Activated T-cell treated with anti-CD3 and anti-CD28 coated beads, Interleukin-2, amount 50 U/mL, for 72 hours (primary cell): ENCODE data around the gene ZNF598. TPM values are rescaled to one million over a fixed set of nuclear protein-coding genes. Genes with fewer than 3 reads are reported as not detected.

Source experiments
- ATAC-seq, 2 donors: fragments of 150-1000 bp; cut with Tn5 transposase; replicated peaks in 1 of 2; 2 replicates each; pipeline ENCODE4 v1.10.0; 2021; ENCODE audit warnings: moderate library complexity in 2 of 2, mild to moderate bottlenecking in 1 of 2
- DNase-seq, 2 donors: peaks; one replicate each; pipeline ENCODE4 v3.0.0; 2021 to 2022; ENCODE audit warnings: mixed read lengths in 1 of 2
- H3K27ac Mint-ChIP-seq: one replicate; pipeline ENCODE4 v1.8.0; 2022; ENCODE audit warnings: mild to moderate bottlenecking, moderate library complexity, mixed read lengths
- H3K27me3 Mint-ChIP-seq: one replicate; pipeline ENCODE4 v1.8.0; 2022; ENCODE audit warnings: low read depth, mixed read lengths
- H3K36me3 Mint-ChIP-seq, 2 donors: one replicate each; pipeline ENCODE4 v1.8.0; 2022; ENCODE audit warnings: mixed read lengths in 2 of 2, mild to moderate bottlenecking in 1 of 2; ENCODE audit not compliant: insufficient read depth in 2 of 2
- H3K4me1 Mint-ChIP-seq: one replicate; pipeline ENCODE4 v1.8.0; 2022; ENCODE audit warnings: low read depth, mixed read lengths
- H3K4me3 Mint-ChIP-seq, 2 donors: one replicate each; pipeline ENCODE4 v1.8.0; 2022; ENCODE audit warnings: mild to moderate bottlenecking in 2 of 2, mixed read lengths in 2 of 2, moderate library complexity in 2 of 2
- H3K9me3 Mint-ChIP-seq, 2 donors: one replicate each; pipeline ENCODE4 v1.8.0; 2022; ENCODE audit warnings: mixed read lengths in 2 of 2
- total RNA-seq, 2 donors: library from RNA; stranded (reverse); gene quantifications; one replicate each; pipeline ENCODE4 v1.2.3, GENCODE V29; 2022

ZNF598 gene
- total RNA-seq, 2 donors from 2014 or later = 87.1 to 110 TPM

- Mint-ChIP-seq H3K9me3 (no peaks in the 10 kb centered on the region), H3K36me3 (no peaks in the 10 kb centered on the region), H3K4me1 (peaks cover 4% of the 10 kb centered on the region), H3K27ac (no peak overlapping the region), H3K4me3 (no peak overlapping the region), H3K27me3 (peaks cover 17% of the 10 kb centered on the region)
- DNase-seq (no peak), ATAC-seq (no peak)
Measured at GRCh38 chr16:2028146-2028545, 18.5 kb upstream of the ZNF598 start.

GRCh38 chr16:2027024-2028010, 17.7 kb upstream of the ZNF598 start:
- peaks cover 12% of the 10 kb centered on the region for H3K4me1 Mint-ChIP-seq
- peak overlapping the region; percentile 49 to 72 for H3K4me3 Mint-ChIP-seq
- peaks cover 24% of the 10 kb centered on the region for H3K27me3 Mint-ChIP-seq
- no peaks in the 10 kb centered on the region for H3K36me3 Mint-ChIP-seq
- ATAC-seq (peak; percentile 16 to 26), DNase-seq (peak in 1 of 2 donors; percentile 32)
- no peaks in the 10 kb centered on the region for H3K9me3 Mint-ChIP-seq
- H3K27ac Mint-ChIP-seq = no peak overlapping the region

GRCh38 chr16:2026461-2027023, 16.9 kb upstream of the ZNF598 start, which contains the start of gene NHERF2:
Gene NHERF2 (plus strand): TSS chr16:2026902. CDS start chr16:2027006, 104 bp downstream.
- no peak for DNase-seq
- Mint-ChIP-seq H3K27me3 (peaks cover 31% of the 10 kb centered on the region), H3K4me1 (peaks cover 12% of the 10 kb centered on the region), H3K27ac (no peak within 1 kb of the TSS), H3K4me3 (peak within 1 kb of the TSS; percentile 59 to 72), H3K36me3 (no peaks in the 10 kb centered on the region), H3K9me3 (no peaks in the 10 kb centered on the region)
- peak; percentile 16 to 25 for ATAC-seq

- Mint-ChIP-seq H3K36me3 (no peaks in the 10 kb centered on the region), H3K27ac (no peak overlapping the region), H3K4me3 (peak overlapping the region; percentile 59 to 61), H3K27me3 (peaks cover 36% of the 10 kb centered on the region), H3K9me3 (no peaks in the 10 kb centered on the region), H3K4me1 (peaks cover 14% of the 10 kb centered on the region)
- ATAC-seq (no peak), DNase-seq (no peak)
Measured at GRCh38 chr16:2025878-2026460, 16.3 kb upstream of the ZNF598 start.

- Mint-ChIP-seq H3K36me3 (no peaks in the 10 kb centered on the region), H3K4me1 (peaks cover 19% of the 10 kb centered on the region), H3K27me3 (peaks cover 43% of the 10 kb centered on the region), H3K27ac (no peak overlapping the region), H3K4me3 (peak overlapping the region in 1 of 2 donors; percentile 59), H3K9me3 (no peaks in the 10 kb centered on the region)
- DNase-seq (no peak), ATAC-seq (no peak)
Measured at GRCh38 chr16:2025251-2025650, 15.6 kb upstream of the ZNF598 start.

GRCh38 chr16:2024032-2024420, 14.4 kb upstream of the ZNF598 start:
- no peak overlapping the region for H3K27ac Mint-ChIP-seq
- no peaks in the 10 kb centered on the region for H3K9me3 Mint-ChIP-seq
- H3K4me1 Mint-ChIP-seq = peaks cover 19% of the 10 kb centered on the region
- no peak for DNase-seq
- no peak for ATAC-seq
- peaks cover 44% of the 10 kb centered on the region for H3K27me3 Mint-ChIP-seq
- no peaks in the 10 kb centered on the region for H3K36me3 Mint-ChIP-seq
- H3K4me3 Mint-ChIP-seq = peak overlapping the region in 1 of 2 donors; percentile 37

- Mint-ChIP-seq H3K4me3 (peak overlapping the region; percentile 79 to 87), H3K4me1 (peaks cover 19% of the 10 kb centered on the region), H3K9me3 (no peaks in the 10 kb centered on the region), H3K36me3 (no peaks in the 10 kb centered on the region), H3K27ac (no peak overlapping the region), H3K27me3 (peaks cover 49% of the 10 kb centered on the region)
- ATAC-seq = peak; percentile 75 to 78
- peak; percentile 93 to 98 for DNase-seq
Measured at GRCh38 chr16:2023092-2024031, 13.7 kb upstream of the ZNF598 start.

GRCh38 chr16:2022723-2023091, 13.1 kb upstream of the ZNF598 start:
- Mint-ChIP-seq H3K9me3 (no peaks in the 10 kb centered on the region), H3K36me3 (no peaks in the 10 kb centered on the region), H3K27ac (no peak overlapping the region), H3K4me3 (peak overlapping the region; percentile 79 to 87), H3K4me1 (peaks cover 19% of the 10 kb centered on the region), H3K27me3 (peaks cover 48% of the 10 kb centered on the region)
- DNase-seq = peak; percentile 37 to 51
- ATAC-seq = peak; percentile 44 to 49

GRCh38 chr16:2019921-2020831, 10.6 kb upstream of the ZNF598 start:
- Mint-ChIP-seq H3K9me3 (no peaks in the 10 kb centered on the region), H3K4me1 (peaks cover 19% of the 10 kb centered on the region), H3K27me3 (peaks cover 39% of the 10 kb centered on the region), H3K27ac (no peak overlapping the region), H3K4me3 (peak overlapping the region; percentile 49 to 75), H3K36me3 (no peaks in the 10 kb centered on the region)
- DNase-seq = no peak
- no peak for ATAC-seq

GRCh38 chr16:2019518-2019920, 9.9 kb upstream of the ZNF598 start, which contains the start of gene NPW:
Gene NPW (plus strand): TSS chr16:2019785.
- H3K9me3 Mint-ChIP-seq = no peaks in the 10 kb centered on the region
- no peaks in the 10 kb centered on the region for H3K36me3 Mint-ChIP-seq
- peaks cover 19% of the 10 kb centered on the region for H3K4me1 Mint-ChIP-seq

GRCh38 chr16:2016407-2016922, 6.8 kb upstream of the ZNF598 start:
- H3K36me3 Mint-ChIP-seq = no peaks in the 10 kb centered on the region
- DNase-seq (peak; percentile 40 to 44), ATAC-seq (peak; percentile 29 to 47)
- no peaks in the 10 kb centered on the region for H3K9me3 Mint-ChIP-seq
- H3K4me1 Mint-ChIP-seq = peaks cover 7% of the 10 kb centered on the region
- no peak overlapping the region for H3K27ac Mint-ChIP-seq
- H3K4me3 Mint-ChIP-seq = no peak overlapping the region
- H3K27me3 Mint-ChIP-seq = peaks cover 24% of the 10 kb centered on the region

More at GRCh38 chr16:2019518-2019920, 9.9 kb upstream of the ZNF598 start, which contains the start of gene NPW:
- peak; percentile 18 to 21 for ATAC-seq
- Mint-ChIP-seq H3K4me3 (peak within 1 kb of the TSS; percentile 49 to 75), H3K27me3 (peaks cover 39% of the 10 kb centered on the region), H3K27ac (no peak within 1 kb of the TSS)
- DNase-seq = peak; percentile 37 to 57
